CD14-positive monocyte (primary cell): ENCODE measurements around the gene APBA2. TPM values are rescaled to one million over a fixed set of nuclear protein-coding genes. Genes with fewer than 3 reads are reported as not detected.

Source experiments
- DNase-seq, 3 donors: peaks; one replicate each; pipeline ENCODE4 v3.0.0-alpha.2; 2011 to 2022
- H2AFZ ChIP-seq: 2 replicates; pipeline ENCODE4 v1.6.0; 2012; ENCODE audit warnings: mild to moderate bottlenecking, low read depth, low read length, inconsistent platforms; ENCODE audit not compliant: insufficient read depth, poor library complexity, severe bottlenecking
- H3K27ac ChIP-seq, 2 donors: 1 replicate in 1 of 2; 2 replicates in 1 of 2; pipeline ENCODE4 v1.5.1; 2012 to 2013; ENCODE audit warnings: low read length in 2 of 2, control low read depth in 1 of 2, inconsistent platforms in 1 of 2, low read depth in 1 of 2, mild to moderate bottlenecking in 1 of 2
- H3K27me3 ChIP-seq, 2 donors: one replicate each; pipeline versions ENCODE4 v1.6.0 to v1.6.1; 2011 to 2013; ENCODE audit warnings: low read length in 2 of 2; ENCODE audit not compliant: control insufficient read depth in 2 of 2, insufficient read depth in 2 of 2
- H3K36me3 ChIP-seq, 2 donors: replicated peaks in 1 of 2; 1 replicate in 1 of 2; 2 replicates in 1 of 2; pipeline versions ENCODE4 v1.5.1 to v1.6.1; 2012 to 2013; ENCODE audit warnings: low read length in 2 of 2, control low read depth in 1 of 2, inconsistent platforms in 1 of 2, mild to moderate bottlenecking in 1 of 2; ENCODE audit not compliant: insufficient read depth in 2 of 2, control insufficient read depth in 1 of 2
- H3K4me1 ChIP-seq, 2 donors: 1 replicate in 1 of 2; 2 replicates in 1 of 2; pipeline versions ENCODE4 v1.5.1 to v1.6.1; 2012 to 2013; ENCODE audit warnings: low read length in 2 of 2, control low read depth in 1 of 2, inconsistent platforms in 1 of 2, mild to moderate bottlenecking in 1 of 2, moderate library complexity in 1 of 2; ENCODE audit not compliant: insufficient read depth in 2 of 2, control insufficient read depth in 1 of 2
- H3K4me2 ChIP-seq: replicated peaks from 2 replicates; pipeline ENCODE3; 2012; ENCODE audit warnings: low read length, moderate library complexity, mild to moderate bottlenecking; ENCODE audit not compliant: poor library complexity, severe bottlenecking; ENCODE audit errors: extremely low read depth
- H3K4me3 ChIP-seq, 3 experiments: fragments of 200-600 bp in 1 of 3; sonication (generic) in 1 of 3; replicated peaks in 1 of 3; 1 replicate in 2 of 3; 2 replicates in 1 of 3; pipeline ENCODE4 v1.5.1; 2011 to 2013; ENCODE audit warnings: low read length in 3 of 3, mild to moderate bottlenecking in 3 of 3, control low read depth in 2 of 3, low read depth in 2 of 3, inconsistent platforms in 1 of 3, moderate library complexity in 1 of 3
- H3K79me2 ChIP-seq: 2 replicates; pipeline ENCODE4 v1.6.0; 2012; ENCODE audit warnings: mild to moderate bottlenecking, control low read depth, inconsistent platforms, low read length, moderate library complexity; ENCODE audit not compliant: insufficient read depth
- H3K9ac ChIP-seq: 2 replicates; pipeline ENCODE4 v1.6.0; 2017; ENCODE audit warnings: low read length, mild to moderate bottlenecking; ENCODE audit not compliant: insufficient read depth, poor library complexity, severe bottlenecking
- H3K9me3 ChIP-seq, 2 donors: replicated peaks in 1 of 2; 1 replicate in 1 of 2; 2 replicates in 1 of 2; pipeline versions ENCODE4 v1.5.1 to v1.6.1; 2012 to 2013; ENCODE audit warnings: low read length in 2 of 2, control low read depth in 1 of 2; ENCODE audit not compliant: control insufficient read depth in 1 of 2, insufficient read depth in 1 of 2
- H4K20me1 ChIP-seq: 2 replicates; pipeline ENCODE4 v1.6.0; 2012; ENCODE audit warnings: mild to moderate bottlenecking, low read length, control low read depth, moderate library complexity; ENCODE audit not compliant: insufficient read depth
- H3K27ac Mint-ChIP-seq, 7 donors: one replicate each; pipeline ENCODE4 v1.8.0; 2020; ENCODE audit warnings: mild to moderate bottlenecking in 7 of 7, mixed read lengths in 7 of 7, moderate library complexity in 6 of 7, inconsistent platforms in 2 of 7
- H3K27me3 Mint-ChIP-seq, 3 donors: one replicate each; pipeline ENCODE4 v1.8.0; 2021 to 2022; ENCODE audit warnings: low read depth in 3 of 3, mild to moderate bottlenecking in 3 of 3, mixed read lengths in 3 of 3, moderate library complexity in 3 of 3, inconsistent platforms in 1 of 3
- H3K36me3 Mint-ChIP-seq, 2 donors: one replicate each; pipeline ENCODE4 v1.8.0; 2020; ENCODE audit warnings: mixed read lengths in 2 of 2, inconsistent platforms in 1 of 2, mild to moderate bottlenecking in 1 of 2
- H3K4me1 Mint-ChIP-seq: one replicate; pipeline ENCODE4 v1.8.0; 2020; ENCODE audit warnings: mild to moderate bottlenecking, mixed read lengths
- H3K4me3 Mint-ChIP-seq, 2 donors: one replicate each; pipeline ENCODE4 v1.8.0; 2020; ENCODE audit warnings: mild to moderate bottlenecking in 2 of 2, mixed read lengths in 2 of 2, moderate library complexity in 1 of 2
- H3K9me3 Mint-ChIP-seq, 7 donors: one replicate each; pipeline ENCODE4 v1.8.0; 2020 to 2022; ENCODE audit warnings: mixed read lengths in 7 of 7, mild to moderate bottlenecking in 6 of 7, moderate library complexity in 6 of 7, inconsistent platforms in 2 of 7
- WGBS: methylation state at CpG from one replicate; pipeline ENCODE4 v1.1.5; 2013; ENCODE audit warnings: missing lambda C conversion rate; ENCODE audit not compliant: insufficient coverage; 5-methylcytosine and 5-hydroxymethylcytosine counted together
- intact Hi-C, 2 donors: fragments of 100-400 bp; cut with micrococcal nuclease; formaldehyde crosslinking; loops; one replicate each; pipeline versions ENCODE4 v1.15.0 to v1.15.1; 2023
- polyA plus RNA-seq, 3 donors: library from polyadenylated mRNA; depleted of rRNA in 1 of 3; unstranded in 2 of 3; stranded (reverse) in 1 of 3; fragments of 300-500 nt in 2 of 3; fragments of >200 nt in 1 of 3; fragmentation: Illumina TruSeq in 2 of 3; gene quantifications; 1 replicate in 2 of 3; 2 replicates in 1 of 3; pipeline ENCODE4 v1.2.3, GENCODE V29; 2012 to 2021
- TF ChIP-seq, protein P1 (sequence below): fragments of 200-600 bp; IDR thresholded peaks from one replicate; pipeline ENCODE4 v1.8.0; 2022; ENCODE audit warnings: antibody characterized with exemption, mild to moderate bottlenecking

The APBA2 gene
- polyA plus RNA-seq, 3 donors: 0.30 TPM; not detected in 2

DNA sequence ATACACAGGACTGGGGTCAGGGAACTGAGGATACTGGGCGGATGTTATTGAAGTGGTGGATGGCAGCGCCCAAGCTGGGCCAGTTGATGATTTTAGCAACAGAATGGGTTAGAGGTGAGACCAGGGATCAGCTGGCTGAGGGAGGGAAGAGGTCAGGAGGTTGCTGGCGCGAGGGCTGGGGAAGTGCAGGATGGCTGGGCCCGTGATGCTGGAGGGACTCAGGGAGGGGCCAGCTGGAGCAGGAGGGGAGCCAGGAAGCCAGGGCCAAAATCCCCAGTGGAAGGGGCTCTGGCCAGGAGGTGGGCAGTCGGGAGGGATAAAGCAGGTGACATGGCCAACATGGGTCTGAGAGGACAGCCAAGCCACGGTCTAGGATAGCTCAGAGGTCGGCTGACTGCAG lies 205.9 kb downstream of the APBA2 start:
- TF ChIP-seq, protein P1, sequence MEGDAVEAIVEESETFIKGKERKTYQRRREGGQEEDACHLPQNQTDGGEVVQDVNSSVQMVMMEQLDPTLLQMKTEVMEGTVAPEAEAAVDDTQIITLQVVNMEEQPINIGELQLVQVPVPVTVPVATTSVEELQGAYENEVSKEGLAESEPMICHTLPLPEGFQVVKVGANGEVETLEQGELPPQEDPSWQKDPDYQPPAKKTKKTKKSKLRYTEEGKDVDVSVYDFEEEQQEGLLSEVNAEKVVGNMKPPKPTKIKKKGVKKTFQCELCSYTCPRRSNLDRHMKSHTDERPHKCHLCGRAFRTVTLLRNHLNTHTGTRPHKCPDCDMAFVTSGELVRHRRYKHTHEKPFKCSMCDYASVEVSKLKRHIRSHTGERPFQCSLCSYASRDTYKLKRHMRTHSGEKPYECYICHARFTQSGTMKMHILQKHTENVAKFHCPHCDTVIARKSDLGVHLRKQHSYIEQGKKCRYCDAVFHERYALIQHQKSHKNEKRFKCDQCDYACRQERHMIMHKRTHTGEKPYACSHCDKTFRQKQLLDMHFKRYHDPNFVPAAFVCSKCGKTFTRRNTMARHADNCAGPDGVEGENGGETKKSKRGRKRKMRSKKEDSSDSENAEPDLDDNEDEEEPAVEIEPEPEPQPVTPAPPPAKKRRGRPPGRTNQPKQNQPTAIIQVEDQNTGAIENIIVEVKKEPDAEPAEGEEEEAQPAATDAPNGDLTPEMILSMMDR: no peak
- Histone ChIP-seq H4K20me1 (no peaks in the 10 kb centered on the region), H3K27me3 (no peaks in the 10 kb centered on the region), H3K4me2 (no peak overlapping the region), H3K4me1 (no peaks in the 10 kb centered on the region), H3K27ac (no peak overlapping the region), H3K79me2 (no peaks in the 10 kb centered on the region), H2AFZ (no peak overlapping the region), H3K9ac (no peak overlapping the region), H3K9me3 (no peaks in the 10 kb centered on the region), H3K36me3 (no peaks in the 10 kb centered on the region), H3K4me3 (no peak overlapping the region)
- no peak for DNase-seq
- intact Hi-C loops: no loop called here
- H3K9me3 Mint-ChIP-seq: no peaks in the 10 kb centered on the region
- H3K4me1 Mint-ChIP-seq: peaks cover 4% of the 10 kb centered on the region
- H3K27me3 Mint-ChIP-seq: peaks cover 2 to 11% (median 3%) of the 10 kb centered on the region in 3 donors
- no peaks in the 10 kb centered on the region for H3K36me3 Mint-ChIP-seq
- WGBS: 87% methylated on average over 8 of the region's 8 CpGs
- no peak overlapping the region for H3K27ac Mint-ChIP-seq
- no peak overlapping the region for H3K4me3 Mint-ChIP-seq

DNA sequence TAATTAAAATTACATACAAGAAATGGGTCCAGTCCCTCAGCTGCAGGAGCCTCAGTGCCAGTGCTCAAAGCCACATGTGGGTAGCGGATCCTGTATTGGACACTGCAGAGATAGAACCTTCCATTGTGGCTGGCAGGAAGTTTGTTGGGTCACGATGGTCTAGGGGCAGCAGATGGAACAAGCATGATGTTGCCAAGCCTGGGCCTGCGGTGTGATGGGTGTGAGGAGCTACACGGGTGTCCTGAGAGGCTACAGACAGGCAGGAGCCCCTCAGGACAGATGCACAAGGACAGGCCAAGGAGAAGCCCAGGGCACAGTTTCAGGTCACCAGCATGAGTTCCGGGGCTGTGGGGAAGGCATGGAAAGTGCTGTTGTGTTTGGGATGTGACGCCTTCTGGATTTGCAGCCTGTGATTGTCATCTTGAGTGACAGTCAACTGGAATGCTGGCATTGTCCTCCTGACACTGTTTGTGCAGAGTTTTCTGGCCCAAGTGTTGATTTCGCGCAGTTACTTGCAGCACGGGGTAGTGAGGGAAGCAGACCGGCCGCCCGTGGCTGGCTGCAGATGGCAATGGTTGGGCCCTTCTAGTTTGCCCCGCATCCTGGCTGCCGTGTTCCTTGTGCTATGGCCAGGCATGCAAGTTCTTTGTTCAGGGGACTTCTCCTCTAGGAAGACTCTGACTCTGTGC lies 206.7 kb downstream of the APBA2 start:
- TF ChIP-seq, protein P1: no peak
- no peaks in the 10 kb centered on the region for H3K79me2 ChIP-seq
- no peak overlapping the region for H3K4me3 Mint-ChIP-seq
- intact Hi-C loops: no loop called here
- no peak overlapping the region for H3K4me3 ChIP-seq
- no peaks in the 10 kb centered on the region for H3K9me3 Mint-ChIP-seq
- WGBS: 90% methylated on average over 9 of the region's 14 CpGs
- H3K36me3 ChIP-seq: no peaks in the 10 kb centered on the region
- H3K9ac ChIP-seq: no peak overlapping the region
- H3K4me1 ChIP-seq: no peaks in the 10 kb centered on the region
- H3K9me3 ChIP-seq: no peaks in the 10 kb centered on the region
- no peak overlapping the region for H2AFZ ChIP-seq
- no peak overlapping the region for H3K27ac ChIP-seq
- H3K27me3 Mint-ChIP-seq: peaks cover 2 to 11% (median 2%) of the 10 kb centered on the region in 3 donors
- no peak for DNase-seq
- peaks cover 4% of the 10 kb centered on the region for H3K4me1 Mint-ChIP-seq
- H3K27me3 ChIP-seq: no peaks in the 10 kb centered on the region
- H3K4me2 ChIP-seq: no peak overlapping the region
- H4K20me1 ChIP-seq: no peaks in the 10 kb centered on the region
- no peaks in the 10 kb centered on the region for H3K36me3 Mint-ChIP-seq
- peak overlapping the region in 1 of 7 donors; percentile 61 for H3K27ac Mint-ChIP-seq
